ENCODE data around the gene MAP1LC3B.
A peak's percentile ranks its signal among the peaks of the same experiment; 100 is the strongest.

MAP1LC3B gene

DNA sequence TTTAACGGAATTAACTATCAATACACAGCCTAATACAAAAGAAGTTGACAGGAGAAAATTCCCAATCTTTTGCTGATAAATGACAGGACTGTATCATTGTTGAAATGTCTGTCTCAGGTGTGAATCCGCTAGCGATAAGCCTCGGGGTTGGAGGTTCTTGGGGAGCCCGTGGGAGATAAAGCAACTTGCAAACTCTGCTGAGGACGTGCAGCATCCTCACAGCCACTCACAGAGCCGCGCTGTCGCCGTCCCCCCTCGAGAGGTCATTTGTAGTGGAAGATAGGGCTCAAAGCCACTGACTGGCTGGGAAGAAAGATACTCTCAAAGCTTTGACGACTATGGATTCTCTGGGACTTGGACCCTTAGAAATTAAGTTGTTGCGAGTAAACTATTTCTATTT lies 17.0 kb downstream of the MAP1LC3B start:
- TF ChIP-seq, protein P1, sequence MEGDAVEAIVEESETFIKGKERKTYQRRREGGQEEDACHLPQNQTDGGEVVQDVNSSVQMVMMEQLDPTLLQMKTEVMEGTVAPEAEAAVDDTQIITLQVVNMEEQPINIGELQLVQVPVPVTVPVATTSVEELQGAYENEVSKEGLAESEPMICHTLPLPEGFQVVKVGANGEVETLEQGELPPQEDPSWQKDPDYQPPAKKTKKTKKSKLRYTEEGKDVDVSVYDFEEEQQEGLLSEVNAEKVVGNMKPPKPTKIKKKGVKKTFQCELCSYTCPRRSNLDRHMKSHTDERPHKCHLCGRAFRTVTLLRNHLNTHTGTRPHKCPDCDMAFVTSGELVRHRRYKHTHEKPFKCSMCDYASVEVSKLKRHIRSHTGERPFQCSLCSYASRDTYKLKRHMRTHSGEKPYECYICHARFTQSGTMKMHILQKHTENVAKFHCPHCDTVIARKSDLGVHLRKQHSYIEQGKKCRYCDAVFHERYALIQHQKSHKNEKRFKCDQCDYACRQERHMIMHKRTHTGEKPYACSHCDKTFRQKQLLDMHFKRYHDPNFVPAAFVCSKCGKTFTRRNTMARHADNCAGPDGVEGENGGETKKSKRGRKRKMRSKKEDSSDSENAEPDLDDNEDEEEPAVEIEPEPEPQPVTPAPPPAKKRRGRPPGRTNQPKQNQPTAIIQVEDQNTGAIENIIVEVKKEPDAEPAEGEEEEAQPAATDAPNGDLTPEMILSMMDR (IDR thresholded peaks at IDR 0.05; ENCODE audit: low read depth, low read length, missing control alignments) = no peak
- no peaks in the 10 kb centered on the region for H3K27me3 ChIP-seq (replicated peaks)
- DNase-seq = no peak
- H3K36me3 ChIP-seq (replicated peaks) = peaks cover 47% of the 10 kb centered on the region
- in situ Hi-C loops (cut with HindIII; ENCODE audit: low pct_ligation_motif_present, low sequenced_read_pairs) = no loop called here
- H3K4me3 ChIP-seq (ENCODE audit: low read depth, low read length) = no peak overlapping the region
- no peak overlapping the region for H3K27ac ChIP-seq

DNA sequence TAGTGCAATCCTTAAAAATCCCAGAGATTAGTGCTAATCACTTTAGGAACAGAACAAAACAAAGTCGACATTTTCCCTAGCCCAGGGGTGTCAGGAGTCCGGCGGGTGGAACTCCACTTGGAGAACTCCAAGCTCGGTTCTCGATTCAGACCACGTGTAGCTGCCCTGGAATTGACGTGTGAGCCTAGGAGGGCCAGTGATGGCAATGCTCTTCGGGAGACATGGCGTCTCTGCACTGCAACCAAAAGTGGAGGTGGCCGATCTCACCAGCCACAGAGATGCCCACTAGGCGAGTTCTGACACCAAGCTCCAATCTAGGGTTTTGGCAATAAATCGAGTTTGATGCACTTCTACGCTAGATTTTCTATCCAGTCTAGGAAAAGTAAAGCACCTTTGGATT lies 17.6 kb downstream of the MAP1LC3B start:
- TF ChIP-seq, protein P1 (IDR thresholded peaks at IDR 0.05; ENCODE audit: low read depth, low read length, missing control alignments) = no peak
- no peak for DNase-seq
- Histone ChIP-seq H3K27me3 (replicated peaks) (no peaks in the 10 kb centered on the region), H3K4me3 (ENCODE audit: low read depth, low read length) (no peak overlapping the region), H3K36me3 (replicated peaks) (peaks cover 40% of the 10 kb centered on the region), H3K27ac (no peak overlapping the region)
- in situ Hi-C loops (cut with HindIII; ENCODE audit: low pct_ligation_motif_present, low sequenced_read_pairs) = no loop called here

DNA sequence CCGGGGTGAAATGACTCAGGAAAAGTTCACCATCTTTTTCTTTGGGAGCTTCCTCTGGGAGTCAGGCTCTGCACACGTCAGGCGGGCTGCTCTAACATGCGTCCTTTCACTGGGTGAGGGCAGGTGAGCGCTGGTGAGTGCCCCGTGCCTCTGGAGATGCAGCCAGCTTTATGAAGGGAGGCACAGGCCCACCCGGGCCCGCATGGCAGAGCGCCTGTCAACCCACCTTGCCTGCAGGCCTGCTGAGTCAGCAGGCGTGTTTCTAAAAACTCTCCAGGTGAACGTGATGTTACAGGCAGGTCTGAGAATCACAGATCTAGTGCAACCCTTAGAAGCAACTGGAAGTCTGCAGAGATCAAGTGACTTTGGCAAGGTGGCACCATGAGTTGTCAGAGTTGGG lies 18.4 kb downstream of the MAP1LC3B start:
- Histone ChIP-seq H3K27ac (no peak overlapping the region), H3K27me3 (replicated peaks) (no peaks in the 10 kb centered on the region), H3K4me3 (ENCODE audit: low read depth, low read length) (no peak overlapping the region), H3K36me3 (replicated peaks) (peaks cover 37% of the 10 kb centered on the region)
- in situ Hi-C loops (cut with HindIII; ENCODE audit: low pct_ligation_motif_present, low sequenced_read_pairs) = no loop called here
- no peak for DNase-seq
- TF ChIP-seq, protein P1 (IDR thresholded peaks at IDR 0.05; ENCODE audit: low read depth, low read length, missing control alignments) = no peak

DNA sequence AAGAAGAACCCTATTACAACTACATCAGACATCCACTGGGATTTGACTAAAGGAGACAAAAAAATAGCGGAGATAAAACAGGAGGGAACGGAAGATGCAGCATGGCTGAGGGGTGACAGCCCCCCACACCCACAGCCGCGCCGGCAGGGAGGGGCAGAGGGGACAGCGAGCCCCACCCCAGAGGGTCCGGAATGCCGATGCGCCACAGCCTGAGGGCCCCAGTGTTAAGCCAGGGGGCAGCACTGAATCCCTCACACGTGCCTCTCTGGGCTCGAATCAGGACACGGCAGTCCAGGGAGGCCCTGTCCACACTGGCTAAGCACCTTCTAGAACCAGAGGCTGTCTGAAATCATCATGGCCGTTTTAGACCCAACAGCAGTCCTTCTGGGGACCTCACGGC lies 18.8 kb downstream of the MAP1LC3B start:
- H3K4me3 ChIP-seq (ENCODE audit: low read depth, low read length) = no peak overlapping the region
- peaks cover 34% of the 10 kb centered on the region for H3K36me3 ChIP-seq (replicated peaks)
- H3K27me3 ChIP-seq (replicated peaks) = no peaks in the 10 kb centered on the region
- DNase-seq = no peak
- in situ Hi-C loops (cut with HindIII; ENCODE audit: low pct_ligation_motif_present, low sequenced_read_pairs) = no loop called here
- no peak overlapping the region for H3K27ac ChIP-seq
- TF ChIP-seq, protein P1 (IDR thresholded peaks at IDR 0.05; ENCODE audit: low read depth, low read length, missing control alignments) = peak; percentile 21

DNA sequence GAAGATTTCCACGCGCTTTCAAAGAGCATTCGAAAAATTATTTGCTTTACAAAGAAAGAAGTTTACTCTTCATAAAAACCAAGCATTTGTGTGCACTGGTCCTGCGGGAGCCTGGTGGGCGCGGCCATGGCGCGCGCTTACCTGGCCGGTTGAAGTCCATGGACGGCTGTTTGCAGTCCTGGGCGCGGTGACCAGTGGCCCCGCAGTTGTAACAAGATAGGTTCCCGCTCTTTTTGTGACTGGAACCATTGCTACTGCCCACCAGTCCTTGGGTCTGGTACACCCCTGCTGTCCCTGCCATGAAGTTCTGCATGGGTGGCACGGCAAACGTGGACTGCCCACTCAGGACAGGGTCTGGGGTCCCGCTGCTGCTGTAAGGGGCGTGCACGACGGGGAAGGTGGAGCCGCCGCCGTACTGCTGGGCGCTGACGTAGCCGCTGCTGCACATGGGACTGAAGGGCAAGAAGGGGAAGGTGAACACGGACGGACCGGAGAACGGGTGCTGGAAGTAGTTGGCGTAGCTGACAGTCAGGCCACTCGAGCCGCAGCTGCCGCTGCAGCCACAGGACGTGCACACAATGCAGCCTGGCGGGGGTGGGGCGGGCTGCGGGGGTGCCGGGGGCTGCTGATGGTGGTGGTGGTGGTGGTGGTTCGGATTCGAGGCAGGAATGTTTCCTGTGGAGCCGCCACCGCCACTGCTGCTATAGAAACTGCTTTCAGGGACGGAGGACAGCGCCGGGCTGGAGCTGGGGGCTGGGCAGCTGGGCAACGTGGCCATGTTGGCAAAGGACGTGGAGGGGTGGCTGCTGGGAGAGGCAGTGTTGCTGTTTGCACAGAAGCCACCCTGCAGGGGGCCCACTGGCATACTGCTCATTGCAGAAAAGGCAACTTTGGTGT lies 19.5 kb downstream of the MAP1LC3B start:
- TF ChIP-seq, protein P1 (IDR thresholded peaks at IDR 0.05; ENCODE audit: low read depth, low read length, missing control alignments) = no peak
- DNase-seq = no peak
- Histone ChIP-seq H3K36me3 (replicated peaks) (peaks cover 36% of the 10 kb centered on the region), H3K4me3 (ENCODE audit: low read depth, low read length) (no peak overlapping the region), H3K27me3 (replicated peaks) (no peaks in the 10 kb centered on the region), H3K27ac (no peak overlapping the region)
- in situ Hi-C loops (cut with HindIII; ENCODE audit: low pct_ligation_motif_present, low sequenced_read_pairs) = no loop called here

Measured in brain microvascular endothelial cell (primary cell).